GM12878 (cell line): ENCODE results near the gene IL5.

Experiments used
- RBBP5 ChIP-seq: fragments of 200-600 bp; sonication (generic); conservative IDR thresholded peaks from 2 replicates; pipeline ENCODE4 v1.6.1; 2016
- YY1 ChIP-seq: IDR thresholded peaks from 2 replicates; pipeline ENCODE4 v1.6.1; 2011; ENCODE audit warnings: low read depth, mild to moderate bottlenecking, low read length
- ZNF217 ChIP-seq: fragments of 450-650 bp; IDR thresholded peaks from 2 replicates; pipeline ENCODE4 v1.6.1; 2017; ENCODE audit warnings: antibody characterized with exemption, mild to moderate bottlenecking

GRCh38 chr5:132540764-132541163 is 2.6 kb downstream of the IL5 start:
- TF ChIP-seq ZNF217 (no peak), YY1 (no peak), RBBP5 (no peak)
